GM18505 (cell line): ENCODE results near the gene PILRA.
"Not testable (repeated sequence)": the region's sequence is repeated elsewhere in the genome, so short reads cannot be mapped to it uniquely, and the experiment has no call there.

ENCODE experiments used
- ATAC-seq: cut with Tn5 transposase; IDR thresholded peaks from one replicate; pipeline ENCODE4 v1.9.1; 2021; ENCODE audit not compliant: unreplicated experiment
- POLR2A ChIP-seq: IDR thresholded peaks from 4 replicates; pipeline ENCODE4 v1.6.1; 2011; ENCODE audit warnings: borderline replicate concordance; ENCODE audit not compliant: insufficient read depth, insufficient read length; ENCODE audit errors: extremely low read depth

PILRA gene

DNA sequence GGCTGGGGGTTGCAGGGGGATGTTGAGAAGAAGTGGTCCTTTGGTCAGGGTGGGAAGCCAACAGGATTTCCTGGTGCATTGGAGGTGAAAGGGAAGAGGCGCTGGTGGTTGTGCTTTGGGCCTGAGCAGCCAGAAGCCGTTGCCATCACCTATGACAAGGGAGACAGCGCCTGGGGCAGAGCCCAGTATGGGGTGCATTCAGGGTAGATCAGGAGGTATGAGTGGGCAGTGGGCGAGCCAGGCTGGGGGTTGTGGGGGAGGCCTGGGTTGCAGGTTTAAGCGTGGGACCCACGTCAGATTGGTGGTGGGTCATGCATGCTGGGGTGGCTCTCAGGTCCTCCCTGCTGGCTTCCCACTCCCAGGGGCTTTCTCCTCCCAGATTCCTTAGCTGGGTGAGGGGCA lies 21.6 kb upstream of the PILRA start:
- TF ChIP-seq POLR2A = no peak
- no peak for ATAC-seq

DNA sequence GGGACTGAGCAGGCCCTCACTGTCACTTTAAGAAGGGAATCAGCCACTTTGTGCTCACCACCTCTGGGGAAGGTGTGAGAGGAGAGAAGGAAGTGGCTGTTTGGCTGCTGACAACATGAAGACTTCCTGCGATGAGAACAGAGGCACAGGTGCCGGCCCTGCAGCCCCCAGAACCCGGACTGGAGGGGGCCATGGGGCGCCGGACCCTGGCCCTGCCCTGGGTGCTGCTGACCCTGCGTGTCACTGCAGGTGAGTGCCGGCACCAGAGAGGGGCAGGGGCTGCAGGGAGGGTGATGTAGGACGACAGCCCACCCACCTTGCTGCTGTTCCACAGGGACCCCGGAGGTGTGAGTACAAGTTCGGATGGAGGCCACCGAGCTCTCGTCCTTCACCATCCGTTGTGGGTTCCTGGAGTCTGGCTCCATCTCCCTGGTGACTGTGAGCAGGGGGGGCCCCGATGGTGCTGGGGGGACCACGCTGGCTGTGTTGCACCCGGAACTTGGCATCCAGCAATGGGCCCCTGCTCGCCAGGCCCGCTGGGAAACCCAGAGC lies 21.0 kb upstream of the PILRA start:
- not testable (repeated sequence) for ATAC-seq

DNA sequence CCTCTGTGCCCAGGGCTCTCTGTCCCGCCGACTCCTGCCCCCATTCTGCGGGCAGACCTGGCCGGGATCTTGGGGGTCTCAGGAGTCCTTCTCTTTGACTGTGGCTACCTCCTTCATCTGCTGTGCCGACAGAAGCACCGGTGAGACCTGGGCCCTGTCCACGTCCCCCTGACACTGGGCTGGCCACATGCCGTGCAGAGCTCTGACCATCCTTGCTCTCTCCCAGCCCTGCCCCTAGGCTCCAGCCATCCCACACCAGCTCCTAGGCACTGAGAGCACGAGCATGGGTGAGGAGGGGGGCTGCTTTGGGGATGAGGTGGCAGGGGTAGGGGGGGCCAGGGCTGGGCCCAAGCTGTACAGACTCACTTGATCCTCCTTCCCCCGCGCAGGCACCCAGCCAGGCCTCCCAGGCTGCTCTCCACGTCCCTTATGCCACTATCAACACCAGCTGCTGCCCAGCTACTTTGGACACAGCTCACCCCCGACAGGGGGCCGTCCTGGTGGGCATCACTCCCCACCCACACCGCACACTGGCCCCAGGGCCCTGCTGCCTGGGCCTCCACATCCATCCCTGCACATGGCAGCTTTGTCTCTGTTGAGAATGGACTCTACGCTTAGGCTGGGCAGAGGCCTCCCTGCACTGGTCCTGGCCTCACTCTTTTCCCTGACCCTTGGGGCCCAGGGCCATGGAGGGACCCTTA lies 20.2 kb upstream of the PILRA start:
- no peak for ATAC-seq
- no peak for TF ChIP-seq POLR2A

DNA sequence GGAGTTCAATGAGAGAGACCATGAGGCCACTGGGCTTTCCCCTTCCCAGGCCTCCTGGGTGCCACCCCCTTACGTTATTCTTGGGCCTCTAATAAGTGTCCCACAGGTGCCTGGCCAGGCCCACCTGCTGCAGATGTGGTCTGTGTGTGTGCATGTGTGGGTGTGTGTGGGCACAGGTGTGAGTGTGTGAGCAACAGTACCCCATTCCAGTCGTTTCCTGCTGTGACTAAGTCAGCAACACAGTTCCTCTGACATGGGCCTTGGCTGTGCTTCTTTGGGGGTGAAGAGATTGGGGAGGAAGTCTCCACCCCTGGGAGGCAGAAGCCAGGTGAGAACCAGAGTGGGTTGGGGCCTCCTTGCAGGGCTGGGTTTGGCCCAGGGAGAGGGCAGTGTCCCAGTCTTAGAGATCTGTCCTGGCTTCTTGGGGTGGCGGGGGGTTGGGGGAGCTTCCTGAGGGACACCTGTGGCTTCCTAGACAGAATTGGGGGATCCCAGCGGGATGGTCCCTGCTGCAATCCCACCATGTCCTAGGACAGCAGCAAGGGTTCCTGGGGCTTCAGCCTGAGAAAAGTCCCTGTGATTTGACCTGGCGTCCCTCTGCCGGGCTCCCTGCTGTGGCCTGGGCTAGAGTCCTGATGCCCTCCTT lies 19.5 kb upstream of the PILRA start:
- TF ChIP-seq POLR2A = no peak
- ATAC-seq = no peak

DNA sequence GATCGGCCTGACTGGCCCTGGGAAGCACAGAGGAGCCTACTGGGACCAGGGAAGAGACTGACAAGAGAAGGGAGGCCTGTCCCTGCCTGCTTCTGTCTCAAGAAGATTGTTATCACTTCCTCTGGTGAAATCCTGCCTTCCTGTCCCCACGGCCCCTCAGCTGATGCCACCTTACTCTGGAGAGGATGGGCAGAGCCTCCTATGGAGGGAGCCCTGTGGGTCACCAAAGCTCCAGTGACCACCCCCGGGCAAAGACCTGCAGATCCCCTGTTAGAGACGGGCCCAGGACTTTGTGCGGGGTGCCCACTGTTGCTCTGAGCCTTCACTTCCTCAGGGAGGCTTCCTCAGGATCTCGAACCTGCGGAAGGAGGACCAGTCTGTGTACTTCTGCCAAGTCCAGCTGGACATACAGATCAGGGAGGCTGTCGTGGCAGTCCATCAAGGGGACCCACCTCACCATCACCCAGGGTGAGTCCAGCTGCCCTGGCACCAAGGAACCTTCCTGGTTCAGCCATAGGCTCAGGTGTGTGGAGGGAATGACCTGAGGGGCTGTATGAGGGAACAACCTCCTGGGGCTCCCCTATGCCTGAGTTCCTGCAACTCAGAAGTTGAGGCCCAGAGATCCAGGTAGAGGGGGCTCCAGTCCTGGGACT lies 16.7 kb upstream of the PILRA start:
- ATAC-seq = no peak
- TF ChIP-seq POLR2A = no peak

DNA sequence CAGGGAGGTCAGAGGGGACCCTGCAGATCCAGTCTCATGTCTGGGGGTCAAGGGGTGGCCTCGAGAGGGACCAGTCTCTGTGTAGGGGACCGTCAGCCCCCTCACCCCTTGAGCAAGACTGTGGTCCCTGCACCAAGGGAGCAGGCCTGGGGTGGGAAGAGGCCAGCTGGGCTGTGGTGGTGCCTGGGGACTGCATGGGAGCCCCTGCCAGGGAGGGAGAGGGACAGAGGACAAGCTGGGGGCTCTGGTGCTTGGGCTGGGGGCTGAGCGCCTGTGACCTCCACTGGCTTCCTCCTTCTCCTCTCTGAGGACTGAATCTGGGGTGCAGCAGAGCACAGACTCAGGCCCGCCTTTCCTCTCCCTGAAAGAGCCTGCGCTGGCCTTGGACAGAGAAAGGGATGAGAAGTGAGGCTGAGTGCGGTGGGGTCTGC lies 16.1 kb upstream of the PILRA start:
- ATAC-seq = no peak
- no peak for TF ChIP-seq POLR2A

DNA sequence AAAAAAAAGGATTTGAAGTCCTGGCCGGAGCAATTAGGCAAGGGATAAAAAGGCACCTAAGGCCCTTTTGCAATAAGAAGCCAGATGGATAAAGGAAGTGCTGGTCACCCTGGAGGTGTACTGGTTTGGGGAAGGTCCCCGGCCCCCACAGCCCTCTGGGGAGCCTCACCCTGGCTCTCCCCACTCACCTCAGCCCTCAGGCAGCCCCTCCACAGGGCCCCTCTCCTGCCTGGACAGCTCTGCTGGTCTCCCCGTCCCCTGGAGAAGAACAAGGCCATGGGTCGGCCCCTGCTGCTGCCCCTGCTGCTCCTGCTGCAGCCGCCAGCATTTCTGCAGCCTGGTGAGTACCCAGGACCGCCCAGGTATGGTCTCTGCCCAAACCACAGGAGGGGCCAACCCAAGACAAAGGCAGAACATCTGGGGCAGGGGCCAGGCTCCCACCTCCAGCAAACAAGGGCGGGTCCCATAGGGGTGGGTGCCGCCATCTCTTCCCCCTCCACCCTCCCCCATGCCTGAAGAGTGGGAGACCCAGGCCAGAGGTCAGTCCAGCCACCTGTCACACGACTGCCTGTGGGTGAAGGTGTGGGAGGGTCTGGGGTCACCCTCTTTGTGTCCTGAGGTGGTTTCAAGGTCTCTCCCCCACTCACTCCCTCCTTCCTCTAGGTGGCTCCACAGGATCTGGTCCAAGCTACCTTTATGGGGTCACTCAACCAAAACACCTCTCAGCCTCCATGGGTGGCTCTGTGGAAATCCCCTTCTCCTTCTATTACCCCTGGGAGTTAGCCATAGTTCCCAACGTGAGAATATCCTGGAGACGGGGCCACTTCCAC lies 15.0 kb upstream of the PILRA start, which contains the start of gene PILRB:
Gene PILRB (plus strand): TSS at position 91 of the 830 bp plus-strand sequence. CDS start 186 bp downstream, at position 277.
- ATAC-seq = no peak
- no peak for TF ChIP-seq POLR2A

DNA sequence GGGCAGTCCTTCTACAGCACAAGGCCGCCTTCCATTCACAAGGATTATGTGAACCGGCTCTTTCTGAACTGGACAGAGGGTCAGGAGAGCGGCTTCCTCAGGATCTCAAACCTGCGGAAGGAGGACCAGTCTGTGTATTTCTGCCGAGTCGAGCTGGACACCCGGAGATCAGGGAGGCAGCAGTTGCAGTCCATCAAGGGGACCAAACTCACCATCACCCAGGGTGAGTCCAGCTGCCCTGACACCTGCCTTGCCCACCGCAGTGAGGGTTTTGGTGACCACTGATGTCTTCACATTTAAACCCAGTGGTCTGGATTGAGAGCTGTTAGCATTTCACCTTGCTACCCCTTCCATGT lies 14.5 kb upstream of the PILRA start:
- TF ChIP-seq POLR2A = no peak
- no peak for ATAC-seq

DNA sequence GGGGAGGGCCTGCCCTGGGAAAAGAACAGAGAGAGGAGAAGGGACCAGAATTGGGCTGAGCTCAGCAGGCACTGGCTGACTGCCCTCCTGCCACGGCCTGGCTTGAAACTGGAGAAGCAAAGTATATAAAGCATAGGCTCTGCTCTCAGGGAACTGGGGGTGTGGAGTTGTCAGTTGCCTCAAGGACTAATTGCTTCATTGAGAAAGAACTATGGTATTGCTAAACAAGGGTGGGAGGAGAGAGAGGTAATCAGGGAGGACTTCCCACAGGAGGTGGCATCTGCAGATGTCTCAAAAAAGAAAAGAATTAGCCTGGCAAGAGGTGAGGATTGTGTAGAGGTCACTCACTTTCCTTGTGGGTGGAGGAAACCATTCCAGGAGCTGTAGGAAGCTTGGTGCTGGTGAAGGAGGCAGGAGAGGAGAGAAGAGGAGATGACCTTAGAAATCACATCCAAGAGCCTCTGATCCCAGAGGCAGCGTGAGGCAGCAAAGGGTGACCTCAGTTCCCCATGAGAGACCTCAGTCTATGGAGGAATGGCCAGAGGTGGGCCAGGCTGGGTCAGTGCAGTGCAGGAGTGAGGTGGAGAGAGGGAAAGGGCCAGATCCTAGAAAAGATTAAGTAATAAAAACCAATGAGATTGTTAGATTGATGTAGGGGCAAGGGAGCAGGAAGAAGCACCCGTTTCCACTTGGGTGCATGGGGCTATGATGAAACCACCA lies 13.0 kb upstream of the PILRA start:
- no peak for ATAC-seq
- no peak for TF ChIP-seq POLR2A

DNA sequence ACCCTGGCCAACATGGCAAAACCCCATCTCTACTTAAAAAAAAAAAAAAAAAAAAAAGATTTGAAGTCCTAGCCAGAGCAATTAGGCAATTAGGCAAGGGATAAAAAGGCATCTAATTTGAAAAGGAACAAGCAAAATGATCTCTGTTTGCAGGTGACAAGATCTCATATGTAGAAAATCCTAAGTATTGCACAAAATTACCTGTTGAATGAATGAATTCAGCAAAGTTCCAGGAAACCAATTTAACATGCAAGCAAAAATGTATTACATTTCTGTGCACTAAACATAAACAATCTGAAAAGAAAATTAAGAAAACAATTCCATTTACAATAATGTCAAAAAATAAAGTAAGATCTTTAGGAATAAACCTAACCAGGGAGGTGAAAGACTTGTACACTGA lies 10.2 kb upstream of the PILRA start:
- no peak for TF ChIP-seq POLR2A
- no peak for ATAC-seq

DNA sequence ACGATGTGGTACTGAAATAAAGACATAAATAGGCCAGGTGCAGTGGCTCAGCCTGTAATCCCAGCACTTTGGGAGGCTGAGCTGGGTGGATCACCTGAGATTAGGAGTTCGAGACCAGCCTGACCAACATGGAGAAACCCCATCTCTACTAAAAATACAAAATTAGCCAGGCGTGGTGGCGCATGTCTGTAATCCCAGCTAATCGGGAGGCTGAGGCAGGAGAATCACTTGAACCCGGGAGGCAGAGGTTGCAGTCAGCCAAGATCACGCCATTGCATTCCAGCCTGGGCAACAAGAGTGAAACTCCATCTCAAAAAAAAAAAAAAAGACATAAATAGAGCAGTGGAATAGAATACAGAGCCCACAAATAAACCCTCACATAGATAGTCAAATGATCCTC lies 9.5 kb upstream of the PILRA start:
- ATAC-seq = not testable (repeated sequence)

DNA sequence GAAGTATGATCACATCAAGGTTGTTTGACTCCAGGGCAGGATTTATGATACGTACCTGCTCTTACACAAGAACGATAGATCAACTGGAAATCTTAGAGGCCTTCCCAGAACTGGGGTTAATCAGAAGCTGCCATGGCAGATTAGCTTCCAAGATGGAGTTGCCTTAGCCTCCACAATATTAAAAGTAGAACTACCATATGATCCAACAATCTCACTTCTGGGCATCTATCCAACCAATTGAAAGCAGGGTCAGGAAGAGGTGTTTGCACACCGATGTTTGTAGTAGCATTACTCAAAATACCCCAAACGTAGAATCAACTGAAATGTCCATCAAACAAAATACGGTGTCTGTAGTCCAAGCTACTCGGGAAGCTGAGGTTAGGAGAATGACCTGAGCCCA lies 8.8 kb upstream of the PILRA start:
- no peak for TF ChIP-seq POLR2A
- no peak for ATAC-seq

DNA sequence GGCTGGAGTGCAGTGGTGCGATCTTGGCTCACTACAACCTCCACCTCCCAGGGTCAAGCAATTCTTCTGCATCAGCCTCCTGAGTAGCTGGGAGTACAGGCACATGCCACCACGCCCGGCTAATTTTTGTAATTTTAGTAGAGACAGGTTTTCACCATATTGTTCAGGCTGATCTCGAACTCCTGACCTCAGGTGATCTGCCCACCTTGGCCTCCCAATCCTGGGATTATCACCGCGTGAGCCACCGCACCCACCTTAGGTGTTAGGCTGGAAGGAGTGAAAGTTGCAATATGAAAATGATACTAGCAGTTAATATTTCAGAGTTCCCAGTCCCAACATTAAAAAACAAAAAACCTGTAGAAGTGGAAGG lies 7.3 kb upstream of the PILRA start:
- not testable (repeated sequence) for ATAC-seq
